C4-2B (cell line): ENCODE data around the gene SORL1-AS1.
A peak's percentile ranks its signal among the peaks of the same experiment; 100 is the strongest.

Experiments
- H3K27ac ChIP-seq: fragments of 450-650 bp; 2 replicates; pipeline ENCODE4 v1.5.1; 2017
- CTCF ChIP-seq: fragments of 450-650 bp; conservative IDR thresholded peaks from 2 replicates; pipeline ENCODE4 v1.5.1; 2017; ENCODE audit warnings: mild to moderate bottlenecking
- ZFX ChIP-seq: fragments of 450-650 bp; IDR thresholded peaks from 2 replicates; pipeline ENCODE4 v1.6.1; 2017

The SORL1-AS1 gene

GRCh38 chr11:121479698-121480238, 27.0 kb upstream of the SORL1-AS1 start:
- H3K27ac ChIP-seq: peak overlapping the region; percentile 71; the same call in 1 of the 2 replicates
- TF ChIP-seq ZFX (no peak), CTCF (no peak)

DNA sequence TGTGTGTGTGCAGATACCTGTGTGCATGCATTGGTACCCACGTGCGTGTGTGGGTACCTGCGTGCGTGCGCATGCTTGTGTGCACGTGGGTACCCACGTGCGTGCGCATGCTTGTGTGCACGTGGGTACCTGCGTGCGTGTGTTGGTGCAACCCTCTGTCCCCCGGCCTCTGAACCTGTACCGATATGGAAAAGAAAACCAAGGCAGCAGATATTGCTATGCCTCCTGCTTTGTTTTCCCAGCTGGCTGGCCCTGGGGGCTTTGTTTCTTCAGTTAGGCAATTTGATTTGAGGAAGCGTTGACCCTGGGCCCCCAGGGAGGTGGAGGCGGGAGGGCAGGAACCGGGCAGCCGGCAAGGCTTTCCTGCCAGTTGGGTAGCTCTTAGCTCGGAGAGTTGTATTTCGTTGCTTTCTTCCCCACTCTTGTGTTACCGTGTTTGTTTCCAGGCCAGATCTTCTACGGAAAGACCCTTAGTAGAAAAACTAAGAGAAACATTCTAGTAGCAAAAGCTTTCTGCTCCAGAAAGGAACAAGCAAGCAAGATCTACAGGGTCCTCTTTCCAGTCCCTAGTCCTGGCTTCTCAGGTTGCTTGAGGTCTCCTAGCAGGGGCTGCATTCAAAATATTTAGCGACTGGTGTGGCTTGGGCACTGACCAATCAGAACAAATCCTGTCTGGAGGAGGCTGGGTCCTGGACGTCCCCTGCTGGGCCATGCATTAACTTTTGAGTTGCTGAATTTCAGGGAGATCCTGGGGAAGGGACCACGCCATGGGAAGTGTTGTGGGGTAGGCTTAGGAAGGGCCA, 26.3 kb upstream of the SORL1-AS1 start:
- peak overlapping the region; percentile 71 for H3K27ac ChIP-seq
- TF ChIP-seq CTCF: no peak
- TF ChIP-seq ZFX: no peak

DNA sequence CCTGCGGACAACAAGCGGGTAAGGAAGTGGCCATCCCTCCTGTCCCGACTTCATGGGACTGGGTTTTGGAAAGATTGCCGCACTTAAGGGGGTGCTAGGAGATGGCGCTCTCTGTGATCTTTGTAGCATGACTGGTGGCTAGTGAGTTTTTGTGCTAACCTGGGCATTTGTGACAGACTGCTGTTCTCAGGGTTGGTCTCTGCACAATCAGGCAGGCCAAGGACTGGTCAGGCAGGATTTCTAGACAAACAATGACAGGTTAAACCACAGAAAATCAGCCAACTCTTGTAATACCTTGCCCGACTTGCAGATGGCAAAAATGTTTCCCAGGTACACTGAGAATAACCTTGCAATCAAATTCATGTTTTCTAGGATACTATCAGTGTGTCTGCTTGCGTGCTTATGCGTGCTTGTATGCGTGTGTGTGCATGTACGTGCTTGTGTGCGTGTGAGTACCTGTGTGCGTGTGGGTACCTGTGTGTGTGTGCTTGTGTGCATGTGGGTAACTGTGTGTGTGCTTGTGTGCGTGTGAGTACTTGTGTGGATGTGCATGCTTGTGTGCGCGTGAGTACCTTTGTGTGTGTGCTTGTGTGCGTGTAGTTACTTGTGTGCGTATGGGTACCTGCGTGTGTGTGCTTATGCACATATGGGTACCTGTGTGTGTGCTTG, 25.6 kb upstream of the SORL1-AS1 start:
- peak overlapping the region; percentile 71 for H3K27ac ChIP-seq
- TF ChIP-seq CTCF (no peak), ZFX (no peak)

GRCh38 chr11:121476379-121477032, 23.7 kb upstream of the SORL1-AS1 start:
- no peak overlapping the region; the same call in 1 of the 2 replicates for H3K27ac ChIP-seq
- TF ChIP-seq CTCF: no peak
- TF ChIP-seq ZFX: no peak

DNA sequence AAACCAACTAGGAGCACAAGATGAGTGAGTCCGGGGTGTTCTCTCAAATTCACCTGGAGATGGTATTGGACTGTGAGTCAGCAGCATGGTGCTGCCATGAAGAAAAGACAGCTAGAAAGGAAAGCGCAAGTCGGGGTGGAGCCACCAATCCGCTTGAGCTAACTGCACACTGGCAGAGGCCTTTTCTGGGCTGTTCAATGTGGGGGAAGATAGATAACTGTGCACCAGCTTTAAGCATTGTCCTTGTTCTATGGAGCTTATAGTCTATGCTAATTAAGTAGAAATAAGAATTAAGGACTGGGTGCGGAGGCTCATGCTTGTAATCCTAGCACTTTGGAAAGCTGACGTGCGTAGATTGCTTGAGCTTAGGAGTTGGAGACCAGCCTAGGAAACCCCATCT, 21.9 kb upstream of the SORL1-AS1 start:
- H3K27ac ChIP-seq: no peak overlapping the region
- no peak for TF ChIP-seq ZFX
- TF ChIP-seq CTCF: no peak

- H3K27ac ChIP-seq: no peak overlapping the region
Measured at GRCh38 chr11:121473064-121473777, 20.5 kb upstream of the SORL1-AS1 start.

More at GRCh38 chr11:121473064-121473777, 20.5 kb upstream of the SORL1-AS1 start:
- no peak for TF ChIP-seq ZFX
- no peak for TF ChIP-seq CTCF
